ENCODE results near the gene ACTRT2.

The ACTRT2 gene

GRCh38 chr1:3017440-3018050 lies 3.7 kb upstream of the ACTRT2 start:
- no peak for DNase-seq (ENCODE audit: low read depth, low spot score)

GRCh38 chr1:3018051-3018471 lies 3.2 kb upstream of the ACTRT2 start:
- no peak for DNase-seq (ENCODE audit: low read depth, low spot score)

- no peak for DNase-seq (ENCODE audit: low read depth, low spot score)
These were observed 2.7 kb upstream of the ACTRT2 start for GRCh38 chr1:3018576-3018975.

DNA sequence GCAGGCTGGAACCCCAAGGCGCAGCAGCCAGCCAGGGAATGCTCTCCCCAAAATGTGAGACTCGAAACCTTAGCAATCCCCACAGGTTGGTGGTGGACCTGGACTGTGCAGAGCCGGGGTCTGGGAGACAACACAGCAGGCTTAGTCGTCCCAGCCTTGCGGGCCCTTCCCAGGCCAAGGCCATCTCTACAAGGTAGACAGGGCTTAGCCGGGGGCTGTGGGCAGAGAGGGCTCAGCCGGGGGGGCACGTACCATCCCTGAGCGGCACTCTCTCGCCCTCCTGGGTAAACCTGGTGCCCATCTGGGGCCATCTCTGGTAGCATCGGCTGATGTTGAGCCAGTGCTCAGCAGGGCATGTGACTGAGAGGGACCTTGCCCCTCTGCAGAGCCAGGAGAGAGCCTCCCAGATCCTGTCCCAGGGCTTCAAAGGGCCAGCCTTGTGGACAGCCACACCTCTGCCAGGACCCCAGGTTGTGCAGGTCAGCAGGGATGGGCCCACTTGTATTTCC lies 2.2 kb upstream of the ACTRT2 start:
- DNase-seq (ENCODE audit: low read depth, low spot score), result no peak

DNA sequence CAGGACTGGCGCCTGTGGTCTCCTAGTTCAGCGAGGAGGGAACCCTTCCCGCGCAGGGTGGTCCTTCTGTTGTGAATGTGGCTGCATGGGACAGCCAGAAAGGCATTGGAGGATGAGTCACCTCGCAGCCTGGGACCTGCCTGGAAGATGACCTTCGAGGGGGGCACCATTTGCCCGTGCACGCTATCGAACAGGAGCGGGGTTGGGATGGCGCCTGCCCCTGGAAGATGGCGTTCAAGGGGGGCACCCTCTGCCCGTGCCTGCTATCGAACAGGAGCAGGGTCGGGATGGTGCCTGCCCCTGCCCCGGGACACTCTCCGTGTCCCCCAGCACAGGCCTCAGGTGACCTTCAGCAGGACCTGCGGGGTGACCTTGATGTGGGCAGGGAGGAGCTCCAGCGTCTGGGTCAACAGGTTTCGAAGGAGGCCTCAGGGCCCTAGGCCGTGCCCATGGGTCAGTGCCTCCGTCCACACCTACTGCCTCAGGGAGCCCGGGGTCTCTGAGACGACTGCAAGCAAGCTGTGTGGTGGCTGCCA lies 1.7 kb upstream of the ACTRT2 start:
- DNase-seq (ENCODE audit: low read depth, low spot score), result no peak

DNA sequence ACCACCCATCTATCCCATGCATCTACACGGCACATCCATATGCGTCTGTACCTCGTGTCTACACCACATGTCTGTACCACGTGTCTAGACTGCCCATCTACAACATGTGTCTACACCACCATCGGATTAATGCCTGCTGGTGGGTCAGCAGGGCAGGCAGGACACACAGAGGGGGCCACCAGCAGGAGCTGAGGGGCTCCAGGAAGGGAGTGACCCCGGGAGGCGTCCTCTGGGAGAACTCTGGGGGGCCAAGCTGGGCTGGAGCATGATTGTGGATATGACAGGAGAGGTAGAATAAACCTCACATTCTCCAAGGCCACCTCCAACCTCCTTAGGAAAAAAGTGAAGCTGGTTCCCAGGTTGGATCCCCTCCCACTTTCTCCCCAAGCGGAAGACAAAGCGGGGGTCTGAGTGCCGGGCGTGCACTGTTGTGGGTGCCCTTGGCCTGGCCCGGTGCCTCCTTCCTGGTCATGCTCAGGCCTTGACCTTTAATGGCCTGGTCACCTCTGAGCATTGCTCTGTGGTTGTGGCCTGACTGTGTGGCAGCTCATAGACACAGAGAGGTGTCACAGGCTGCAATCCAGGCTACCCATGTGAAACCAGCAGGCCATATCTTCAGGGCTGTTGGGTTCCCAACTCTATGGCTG lies 881 bp upstream of the ACTRT2 start:
- DNase-seq (ENCODE audit: low read depth, low spot score), result no peak

DNA sequence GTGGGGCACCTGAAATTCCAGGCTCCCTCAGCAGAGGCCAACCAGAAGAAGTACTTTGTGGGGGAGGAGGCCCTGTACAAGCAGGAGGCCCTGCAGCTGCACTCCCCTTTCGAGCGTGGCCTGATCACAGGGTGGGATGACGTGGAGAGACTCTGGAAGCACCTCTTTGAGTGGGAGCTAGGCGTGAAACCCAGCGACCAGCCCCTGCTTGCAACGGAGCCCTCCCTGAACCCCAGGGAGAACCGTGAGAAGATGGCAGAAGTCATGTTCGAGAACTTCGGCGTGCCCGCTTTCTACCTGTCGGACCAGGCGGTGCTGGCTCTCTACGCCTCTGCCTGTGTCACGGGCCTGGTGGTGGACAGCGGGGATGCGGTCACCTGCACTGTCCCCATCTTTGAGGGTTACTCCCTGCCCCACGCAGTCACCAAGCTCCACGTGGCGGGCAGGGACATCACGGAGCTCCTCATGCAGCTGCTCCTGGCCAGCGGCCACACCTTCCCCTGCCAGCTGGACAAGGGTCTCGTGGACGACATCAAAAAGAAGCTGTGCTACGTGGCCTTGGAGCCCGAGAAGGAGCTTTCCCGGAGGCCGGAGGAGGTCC lies 634 bp downstream of the ACTRT2 start:
- no peak for DNase-seq (ENCODE audit: low read depth, low spot score)

- no peak for DNase-seq (ENCODE audit: low read depth, low spot score)
These were observed 1.3 kb downstream of the ACTRT2 start for GRCh38 chr1:3022511-3022973.

GRCh38 chr1:3022976-3023375 lies 1.7 kb downstream of the ACTRT2 start:
- DNase-seq (ENCODE audit: low read depth, low spot score), result no peak

DNA sequence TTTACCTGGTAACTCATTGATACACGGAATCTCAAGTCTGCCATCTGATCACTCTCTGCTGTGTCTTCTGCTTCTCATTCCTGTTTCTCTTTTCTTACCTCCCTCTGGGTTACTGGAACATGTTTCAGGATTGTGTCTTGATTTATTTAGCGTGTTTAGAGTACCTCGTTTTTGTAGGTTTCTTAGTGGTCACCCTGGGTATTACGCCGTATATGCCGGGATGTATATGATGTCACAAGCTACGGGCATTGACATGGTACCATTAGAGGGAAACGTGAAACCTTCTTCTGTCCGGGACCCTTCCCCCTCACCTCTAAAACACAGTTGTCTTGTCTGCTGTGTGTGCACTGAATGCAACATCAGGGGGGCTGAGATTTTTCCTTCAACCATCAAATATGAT lies 2.8 kb downstream of the ACTRT2 start:
- DNase-seq (ENCODE audit: low read depth, low spot score), result no peak

- DNase-seq (ENCODE audit: low read depth, low spot score), result no peak
These were observed 3.3 kb downstream of the ACTRT2 start for GRCh38 chr1:3024588-3024987.

GRCh38 chr1:3026124-3026523 lies 4.9 kb downstream of the ACTRT2 start:
- no peak for DNase-seq (ENCODE audit: low read depth, low spot score)

GRCh38 chr1:3026581-3027391 lies 5.5 kb downstream of the ACTRT2 start:
- DNase-seq (ENCODE audit: low read depth, low spot score), result no peak

DNA sequence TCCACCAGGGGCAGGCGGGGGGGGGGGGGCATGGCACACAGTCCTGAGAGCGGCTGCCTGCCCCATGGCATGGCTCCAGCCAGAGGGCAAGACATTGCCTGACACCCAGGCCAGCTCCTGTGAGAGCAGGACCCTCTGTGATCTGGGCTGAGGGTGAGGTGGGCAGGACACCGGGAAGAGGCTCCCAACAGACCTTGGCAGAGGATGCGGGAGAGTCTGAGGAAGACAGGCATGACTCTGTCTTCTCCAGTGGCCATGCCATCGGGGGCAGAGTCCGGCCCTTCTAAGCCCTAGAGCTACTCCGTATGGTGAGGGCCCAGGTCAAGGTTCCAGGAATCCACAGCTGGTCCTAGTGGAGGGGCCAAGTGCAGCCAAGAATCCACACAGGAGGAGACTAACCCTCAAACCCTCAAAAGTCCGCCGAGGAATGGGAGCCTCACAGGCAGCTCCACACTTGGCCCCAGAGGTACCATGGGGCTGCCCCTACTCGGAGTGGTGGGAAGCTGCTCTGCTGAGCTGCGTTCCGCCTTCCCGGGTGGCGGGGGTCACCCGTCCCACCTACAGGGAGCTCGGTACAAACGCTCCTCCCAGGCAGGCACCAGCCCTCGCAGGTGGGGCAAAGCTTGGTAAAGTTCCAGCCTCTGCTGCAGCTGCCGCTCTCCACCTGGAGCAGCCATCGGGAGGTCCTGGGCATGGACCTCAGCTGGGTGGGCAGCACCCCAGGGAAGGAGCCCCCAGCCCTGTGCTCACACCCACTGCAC lies 6.5 kb downstream of the ACTRT2 start:
- no peak for DNase-seq (ENCODE audit: low read depth, low spot score)

DNA sequence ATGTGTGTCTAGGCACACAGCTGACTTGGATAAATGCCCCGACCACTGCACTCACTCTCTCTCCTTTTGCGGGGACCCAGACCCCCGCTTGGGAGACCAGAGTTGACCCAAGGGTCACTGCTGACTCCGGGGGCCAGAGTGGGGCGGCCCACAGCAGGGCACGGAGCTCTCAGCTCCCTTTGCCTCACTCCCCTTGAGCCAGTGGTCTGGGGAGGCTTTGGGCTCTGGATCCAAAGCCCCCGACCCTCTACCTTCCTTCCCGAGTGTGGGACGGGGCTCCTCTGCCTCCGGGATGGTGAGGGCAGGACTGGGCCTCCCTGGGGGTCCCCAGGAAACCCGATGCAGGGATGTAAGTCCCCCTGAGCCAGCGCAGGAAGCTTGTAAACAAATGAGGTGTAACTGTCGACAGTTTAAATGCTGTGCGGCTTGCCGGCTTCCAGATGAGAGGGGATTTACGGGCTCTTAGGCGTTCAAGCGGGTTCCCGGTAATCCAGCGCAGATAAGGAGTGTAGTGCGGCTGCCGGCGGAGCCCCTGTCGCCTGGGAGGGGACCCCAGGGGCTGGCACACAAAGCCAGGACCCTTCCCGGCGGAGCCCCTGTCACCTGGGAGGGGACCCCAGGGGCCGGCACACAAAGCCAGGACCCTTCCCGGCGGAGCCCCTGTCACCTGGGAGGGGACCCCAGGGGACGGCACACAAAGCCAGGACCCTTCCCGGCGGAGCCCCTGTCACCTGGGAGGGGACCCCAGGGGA lies 7.4 kb downstream of the ACTRT2 start:
- DNase-seq (ENCODE audit: low read depth, low spot score), result no peak

DNA sequence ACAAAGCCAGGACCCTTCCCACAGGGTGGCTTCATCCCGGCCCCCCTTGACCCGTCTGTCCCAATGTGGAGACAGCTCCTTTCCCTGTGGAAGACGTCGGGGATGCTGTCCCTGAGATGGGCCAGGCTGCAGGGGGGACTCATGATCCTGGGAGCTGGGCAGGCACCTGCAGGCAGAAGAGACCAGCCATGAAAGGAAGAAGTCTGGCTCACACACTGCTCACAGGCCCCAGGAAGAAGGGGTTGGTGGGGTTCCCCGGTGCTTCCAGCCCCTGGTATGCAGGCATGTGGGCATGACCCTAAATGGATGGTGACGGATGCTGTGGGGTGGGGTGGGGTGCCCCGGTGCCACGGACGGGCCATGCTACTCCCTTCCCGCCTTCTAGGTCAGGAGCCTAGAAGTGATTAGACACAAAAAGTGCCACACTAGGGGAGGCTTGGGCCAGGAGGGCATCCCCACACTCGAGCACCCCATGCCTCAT lies 8.3 kb downstream of the ACTRT2 start:
- DNase-seq (ENCODE audit: low read depth, low spot score), result no peak

- DNase-seq (ENCODE audit: low read depth, low spot score), result no peak
These were observed 8.9 kb downstream of the ACTRT2 start for GRCh38 chr1:3029991-3030662.

GRCh38 chr1:3030663-3031381 lies 9.6 kb downstream of the ACTRT2 start:
- DNase-seq (ENCODE audit: low read depth, low spot score), result no peak
